ENCODE measurements around the gene MYORG.

DNA sequence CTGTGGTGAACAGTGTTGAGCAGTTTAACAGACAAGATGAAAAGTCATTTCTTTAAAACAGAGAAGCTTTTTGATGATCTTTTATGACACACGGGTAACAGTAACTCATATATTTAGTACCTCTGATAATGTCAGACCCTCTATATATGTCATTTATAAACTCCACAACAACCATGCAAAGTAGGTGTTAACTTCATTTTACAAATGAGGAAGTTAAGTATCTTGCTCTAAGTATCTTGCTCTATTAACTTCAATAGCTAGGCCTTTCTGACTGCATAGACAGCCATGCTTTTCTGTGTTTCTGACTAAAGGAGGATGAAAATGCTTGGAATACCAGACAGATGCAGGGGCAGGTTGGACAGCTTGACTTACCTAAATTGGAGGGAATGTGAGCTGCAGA is 45.5 kb downstream of the MYORG start:
- TF ChIP-seq KAT2A (conservative IDR thresholded peaks at IDR 0.05; ENCODE audit: control insufficient read depth, low read depth, low read length) (no peak), BACH1 (IDR thresholded peaks at IDR 0.05; ENCODE audit: borderline replicate concordance) (no peak), SPI1 (IDR thresholded peaks at IDR 0.05; ENCODE audit: borderline replicate concordance, insufficient read depth, low read depth, low read length) (no peak), CREB1 (IDR thresholded peaks at IDR 0.05; ENCODE audit: low read depth) (no peak), TCF7 (IDR thresholded peaks at IDR 0.05; ENCODE audit: borderline replicate concordance) (no peak), POLR2A (IDR thresholded peaks at IDR 0.05; ENCODE audit: low read depth, low read length) (no peak), EZH2 (IDR thresholded peaks at IDR 0.05; ENCODE audit: borderline replicate concordance, control insufficient read depth, low read depth, low read length) (no peak), RAD21 (IDR thresholded peaks at IDR 0.05; ENCODE audit: insufficient read depth, low read depth, low read length) (no peak), SMC3 (IDR thresholded peaks at IDR 0.05; ENCODE audit: borderline replicate concordance, low read length) (no peak)
- TF ChIP-seq, protein P1, sequence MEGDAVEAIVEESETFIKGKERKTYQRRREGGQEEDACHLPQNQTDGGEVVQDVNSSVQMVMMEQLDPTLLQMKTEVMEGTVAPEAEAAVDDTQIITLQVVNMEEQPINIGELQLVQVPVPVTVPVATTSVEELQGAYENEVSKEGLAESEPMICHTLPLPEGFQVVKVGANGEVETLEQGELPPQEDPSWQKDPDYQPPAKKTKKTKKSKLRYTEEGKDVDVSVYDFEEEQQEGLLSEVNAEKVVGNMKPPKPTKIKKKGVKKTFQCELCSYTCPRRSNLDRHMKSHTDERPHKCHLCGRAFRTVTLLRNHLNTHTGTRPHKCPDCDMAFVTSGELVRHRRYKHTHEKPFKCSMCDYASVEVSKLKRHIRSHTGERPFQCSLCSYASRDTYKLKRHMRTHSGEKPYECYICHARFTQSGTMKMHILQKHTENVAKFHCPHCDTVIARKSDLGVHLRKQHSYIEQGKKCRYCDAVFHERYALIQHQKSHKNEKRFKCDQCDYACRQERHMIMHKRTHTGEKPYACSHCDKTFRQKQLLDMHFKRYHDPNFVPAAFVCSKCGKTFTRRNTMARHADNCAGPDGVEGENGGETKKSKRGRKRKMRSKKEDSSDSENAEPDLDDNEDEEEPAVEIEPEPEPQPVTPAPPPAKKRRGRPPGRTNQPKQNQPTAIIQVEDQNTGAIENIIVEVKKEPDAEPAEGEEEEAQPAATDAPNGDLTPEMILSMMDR (IDR thresholded peaks at IDR 0.05 in 2 of 3, conservative IDR thresholded peaks at IDR 0.05 in 1 of 3; ENCODE audit: control insufficient read depth in 2 of 3, extremely low read depth in 1 of 3, insufficient read depth in 1 of 3, low read depth in 3 of 3, low read length in 3 of 3), result no peak
- TF ChIP-seq, protein P2, sequence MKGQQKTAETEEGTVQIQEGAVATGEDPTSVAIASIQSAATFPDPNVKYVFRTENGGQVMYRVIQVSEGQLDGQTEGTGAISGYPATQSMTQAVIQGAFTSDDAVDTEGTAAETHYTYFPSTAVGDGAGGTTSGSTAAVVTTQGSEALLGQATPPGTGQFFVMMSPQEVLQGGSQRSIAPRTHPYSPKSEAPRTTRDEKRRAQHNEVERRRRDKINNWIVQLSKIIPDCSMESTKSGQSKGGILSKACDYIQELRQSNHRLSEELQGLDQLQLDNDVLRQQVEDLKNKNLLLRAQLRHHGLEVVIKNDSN (IDR thresholded peaks at IDR 0.05; ENCODE audit: borderline replicate concordance, extremely low read length, insufficient read depth, low read depth, low read length), result no peak

Data from GM12878 (cell line).